Bronchial epithelial cell (primary cell): Measurements from ENCODE around the gene ZBP1. TPM values are rescaled to one million over a fixed set of nuclear protein-coding genes. Genes with fewer than 3 reads are reported as not detected.

Source experiments
- DNase-seq: peaks from one replicate; pipeline ENCODE4 v3.0.0-alpha.2; 2010; ENCODE audit warnings: low read depth
- FAIRE-seq: peaks from 2 replicates; lab custom pipeline; 2011; peaks lifted over from hg19 to GRCh38; lab: Jason Lieb, UNC
- H3K27me3 ChIP-seq: 2 replicates; pipeline ENCODE4 v1.5.1; 2011; ENCODE audit warnings: low read length; ENCODE audit not compliant: control insufficient read depth, insufficient read depth
- H3K36me3 ChIP-seq: 2 replicates; pipeline ENCODE4 v1.5.1; 2011; ENCODE audit warnings: low read length; ENCODE audit not compliant: control insufficient read depth, insufficient read depth
- H3K4me3 ChIP-seq: 2 replicates; pipeline ENCODE4 v1.5.1; 2011; ENCODE audit warnings: mild to moderate bottlenecking, low read depth, low read length, control low read depth
- CTCF ChIP-seq: IDR thresholded peaks from 2 replicates; pipeline ENCODE4 v1.5.1; 2011; ENCODE audit warnings: mild to moderate bottlenecking, moderate library complexity, low read length, control low read depth, inconsistent platforms; ENCODE audit not compliant: insufficient read depth, severe bottlenecking
- total RNA-seq: library from RNA; depleted of rRNA; stranded (reverse); fragments of >200 nt; gene quantifications from 2 replicates; pipeline ENCODE4 v1.2.1, GENCODE V29; 2014

ZBP1 gene
- total RNA-seq, 1 donor from 2014 or later = not detected

GRCh38 chr20:57649617-57650015, 29.4 kb upstream of the ZBP1 start:
- Histone ChIP-seq H3K4me3 (no peak overlapping the region), H3K27me3 (no peaks in the 10 kb centered on the region), H3K36me3 (peaks cover 16% of the 10 kb centered on the region)
- no peak for TF ChIP-seq CTCF
- DNase-seq (no peak), FAIRE-seq (peak; percentile 96)

- H3K4me3 ChIP-seq = no peak overlapping the region
- DNase-seq = no peak
- H3K27me3 ChIP-seq = no peaks in the 10 kb centered on the region
- no peak for FAIRE-seq
- TF ChIP-seq CTCF = no peak
- H3K36me3 ChIP-seq = peaks cover 16% of the 10 kb centered on the region
These were observed 28.8 kb upstream of the ZBP1 start for GRCh38 chr20:57648878-57649616.

GRCh38 chr20:57647933-57648785, 27.9 kb upstream of the ZBP1 start:
- H3K27me3 ChIP-seq = no peaks in the 10 kb centered on the region
- TF ChIP-seq CTCF = no peak
- H3K36me3 ChIP-seq = peaks cover 11% of the 10 kb centered on the region
- no peak overlapping the region for H3K4me3 ChIP-seq
- DNase-seq (no peak), FAIRE-seq (no peak)

- H3K4me3 ChIP-seq = no peak overlapping the region
- no peak for FAIRE-seq
- no peak for DNase-seq
- H3K36me3 ChIP-seq = peaks cover 4% of the 10 kb centered on the region
- no peaks in the 10 kb centered on the region for H3K27me3 ChIP-seq
- TF ChIP-seq CTCF = no peak
These were observed 27.0 kb upstream of the ZBP1 start for GRCh38 chr20:57647006-57647932.

- DNase-seq (no peak), FAIRE-seq (no peak)
- H3K4me3 ChIP-seq = no peak overlapping the region
- H3K36me3 ChIP-seq = no peaks in the 10 kb centered on the region
- H3K27me3 ChIP-seq = peaks cover 3% of the 10 kb centered on the region
- no peak for TF ChIP-seq CTCF
These were observed 18.6 kb upstream of the ZBP1 start for GRCh38 chr20:57638895-57639236.
